Heart right ventricle (tissue), 16 donors: ENCODE results near the gene GALC. TPM values are rescaled to one million over a fixed set of nuclear protein-coding genes. Genes with fewer than 3 reads are reported as not detected.

Experiments used
- ATAC-seq, 8 donors: fragments of 200-7000 bp; cut with Tn5 transposase; one replicate each; pipeline ENCODE4 v1.9.1; 2020; ENCODE audit warnings: mild to moderate bottlenecking in 8 of 8, moderate library complexity in 8 of 8, moderate number of reproducible peaks in 1 of 8
- DNase-seq, 2 donors: peaks; one replicate each; pipeline ENCODE4 v3.0.0-alpha.2; 2020
- H3K27ac ChIP-seq, 10 donors: fragments of 200-600 bp; sonication (generic) in 2 of 10; one replicate each; pipeline versions ENCODE4 v1.5.0 to v1.8.0; 2020 to 2022; ENCODE audit warnings: mild to moderate bottlenecking in 3 of 10
- H3K27me3 ChIP-seq, 7 donors: fragments of 200-600 bp; one replicate each; pipeline ENCODE4 v1.8.0; 2021 to 2022; ENCODE audit warnings: mild to moderate bottlenecking in 2 of 7
- H3K36me3 ChIP-seq, 9 donors: fragments of 200-600 bp; sonication (generic) in 1 of 9; one replicate each; pipeline versions ENCODE4 v1.5.0 to v1.8.0; 2020 to 2022; ENCODE audit warnings: mild to moderate bottlenecking in 2 of 9
- H3K4me1 ChIP-seq, 9 donors: fragments of 200-600 bp; sonication (generic) in 1 of 9; one replicate each; pipeline versions ENCODE4 v1.5.0 to v1.8.0; 2020 to 2022; ENCODE audit warnings: mild to moderate bottlenecking in 4 of 9
- H3K4me3 ChIP-seq, 10 donors: fragments of 200-600 bp; sonication (generic) in 2 of 10; one replicate each; pipeline versions ENCODE4 v1.5.0 to v1.8.0; 2020 to 2022; ENCODE audit warnings: mild to moderate bottlenecking in 7 of 10, moderate library complexity in 2 of 10
- H3K9me3 ChIP-seq, 11 donors: fragments of 200-600 bp in 10 of 11; sonication (generic) in 2 of 11; one replicate each; pipeline versions ENCODE4 v1.5.0 to v1.8.0; 2013 to 2022; ENCODE audit warnings: mild to moderate bottlenecking in 2 of 11, control low read depth in 1 of 11, moderate library complexity in 1 of 11
- CTCF ChIP-seq, 9 donors: fragments of 200-600 bp; sonication (generic) in 2 of 9; IDR thresholded peaks; one replicate each; pipeline versions ENCODE4 v1.5.0 to v1.8.0; 2021 to 2022; ENCODE audit warnings: antibody characterized with exemption in 9 of 9, mild to moderate bottlenecking in 5 of 9, moderate library complexity in 1 of 9
- WGBS, 2 donors: extraction: QIAGEN DNeasy Blood & Tissue Kit; methylation state at CpG; one replicate each; pipeline ENCODE4 v1.1.7; 2013; ENCODE audit warnings: inconsistent platforms in 1 of 2; 5-methylcytosine and 5-hydroxymethylcytosine counted together
- intact Hi-C, 10 donors: fragments of 100-400 bp; cut with DNase I; formaldehyde crosslinking; loops; one replicate each; pipeline versions ENCODE4 v1.11.1 to v1.14.2; 2022
- polyA plus RNA-seq, 2 donors: library from polyadenylated mRNA; stranded (reverse); fragments of 200-250 nt; gene quantifications; one replicate each; pipeline ENCODE4 v1.2.3, GENCODE V29; 2013
- total RNA-seq, 10 donors: library from RNA; stranded (reverse); fragmentation: NEBNext Ultra II Directional in 3 of 10; extraction: Animal tissue kit (Norgen Biotek cat#: 25700) in 3 of 10; gene quantifications; one replicate each; pipeline versions ENCODE4 v1.2.1 to v1.2.4, GENCODE V29; 2021 to 2023
- donor health status: Arrhythmogenic right ventricular cardiomyopathy.
- donor health status: ischemic (EF 13 %, LVEDD 7.1; RV severe dilation, severe dysfunction).
- donor health status: healthy with polysubstance abuse.
- donor health status: DM: no; HTN: yes; CAD: no.
- donor health status: DM: no; HTN: no; CAD: no.
- donor health status: ischemic (EF 25% LVEDD 6.9; RV normal size, moderate dysfunction).
- donor health status: ischemic (EF 25% LVEDD 5.7; RV mildly dilated, moderate dysfunction).
- donor health status: healthy.
- donor health status: DM: yes; HTN: yes; CAD: no.
- donor health status: Ischemic cardiomyopathy.
- donor health status: ischemic (EF 35%, LVEDD 5.7; RV mildly dilated, moderate dysfunction).
- donor health status: nonischemic (EF 11% LVEDD 7.7; RV severe dilation, severe dysfunction).
- donor health status: DM: yes; HTN: yes; CAD: no.
- donor health status: PGD.
- donor health status: ischemic (EF 29% LVEDD 5.4; RV normal size, mild dysfunction).
- donor health status: nonischemic (EF 23%, LVEDD 6.1; RV moderate dilation, normal function).

Gene GALC
- total and polyA plus RNA-seq, 12 donors, result 4.7 to 19.4 (median 14.1) TPM

GRCh38 chr14:88012495-88012894 is 19.5 kb upstream of the GALC start:
- Histone ChIP-seq H3K27me3 (no peaks in the 10 kb centered on the region), H3K4me1 (peaks cover 0 to 67% (median 0%) of the 10 kb centered on the region in 9 donors), H3K36me3 (peaks cover 0 to 21% (median 0%) of the 10 kb centered on the region in 9 donors), H3K4me3 (no peak overlapping the region), H3K27ac (no peak overlapping the region), H3K9me3 (no peaks in the 10 kb centered on the region)
- ATAC-seq, result no peak
- no peak for DNase-seq
- no peak for TF ChIP-seq CTCF (IDR thresholded peaks at IDR 0.05)
- intact Hi-C loops, result loop anchor here in 7 of 10 donors (2.0 to 10.0 kb wide), 7 partner anchors 150 to 550 kb away; partner anchors contain the start of genes SPATA7 (in 1 of the 7) and ZC3H14 (in 1 of the 7)
- 80 to 85% methylated on average over 5 of the region's 5 CpGs for WGBS, 2 donors

GRCh38 chr14:88010331-88010730 is 17.3 kb upstream of the GALC start:
- Histone ChIP-seq H3K4me1 (peaks cover 0 to 62% (median 0%) of the 10 kb centered on the region in 9 donors), H3K9me3 (no peaks in the 10 kb centered on the region), H3K4me3 (no peak overlapping the region), H3K27ac (no peak overlapping the region), H3K36me3 (peaks cover 0 to 13% (median 0%) of the 10 kb centered on the region in 9 donors), H3K27me3 (no peaks in the 10 kb centered on the region)
- 71 to 72% methylated on average over 2 of the region's 2 CpGs for WGBS, 2 donors
- ATAC-seq (no peak), DNase-seq (no peak)
- no peak for TF ChIP-seq CTCF (IDR thresholded peaks at IDR 0.05)
- intact Hi-C loops, result loop anchor here in 6 of 10 donors (5.0 to 10.0 kb wide), 6 partner anchors 152 to 552 kb away; partner anchors contain the start of genes SPATA7 (in 1 of the 6) and ZC3H14 (in 1 of the 6)

GRCh38 chr14:88009486-88009885 is 16.5 kb upstream of the GALC start:
- peaks cover 0 to 13% (median 0%) of the 10 kb centered on the region in 9 donors for H3K36me3 ChIP-seq
- H3K27ac ChIP-seq, result no peak overlapping the region
- 86 to 89% methylated on average over 1 of the region's 1 CpG for WGBS, 2 donors
- intact Hi-C loops, result no loop called here
- H3K27me3 ChIP-seq, result no peaks in the 10 kb centered on the region
- DNase-seq, result no peak
- ATAC-seq, result no peak
- H3K4me3 ChIP-seq, result no peak overlapping the region
- H3K4me1 ChIP-seq, result peaks cover 0 to 61% (median 0%) of the 10 kb centered on the region in 9 donors
- no peaks in the 10 kb centered on the region for H3K9me3 ChIP-seq
- TF ChIP-seq CTCF (IDR thresholded peaks at IDR 0.05), result no peak

GRCh38 chr14:88008039-88008742 is 15.2 kb upstream of the GALC start:
- Histone ChIP-seq H3K27me3 (no peaks in the 10 kb centered on the region), H3K36me3 (peaks cover 0 to 13% (median 0%) of the 10 kb centered on the region in 9 donors), H3K4me3 (peak overlapping the region in 1 of 10 donors; percentile 54), H3K4me1 (peaks cover 0 to 62% (median 0%) of the 10 kb centered on the region in 9 donors), H3K9me3 (no peaks in the 10 kb centered on the region), H3K27ac (peak overlapping the region in 1 of 10 donors; percentile 87)
- 93 to 98% methylated on average over 2 of the region's 2 CpGs for WGBS, 2 donors
- DNase-seq (no peak), ATAC-seq (no peak)
- intact Hi-C loops, result no loop called here
- no peak for TF ChIP-seq CTCF (IDR thresholded peaks at IDR 0.05)
